Skeletal muscle tissue (tissue), 4 donors: ENCODE results near the gene PCYT2. TPM values are rescaled to one million over a fixed set of nuclear protein-coding genes. Genes with fewer than 3 reads are reported as not detected.

Source experiments
- H3K27ac ChIP-seq: one replicate; pipeline ENCODE4 v1.7.0; 2013; ENCODE audit warnings: mild to moderate bottlenecking, low read depth, low read length, inconsistent platforms
- H3K27me3 ChIP-seq, 3 donors: one replicate each; pipeline ENCODE4 v1.7.0; 2013; ENCODE audit warnings: low read length in 3 of 3; ENCODE audit not compliant: control insufficient read depth in 3 of 3, insufficient read depth in 3 of 3
- H3K36me3 ChIP-seq, 3 donors: one replicate each; pipeline ENCODE4 v1.7.0; 2013; ENCODE audit warnings: low read length in 3 of 3; ENCODE audit not compliant: control insufficient read depth in 3 of 3, insufficient read depth in 3 of 3
- H3K4me1 ChIP-seq, 3 donors: one replicate each; pipeline ENCODE4 v1.7.0; 2013; ENCODE audit warnings: low read length in 3 of 3, mild to moderate bottlenecking in 3 of 3; ENCODE audit not compliant: control insufficient read depth in 3 of 3, insufficient read depth in 3 of 3
- H3K4me3 ChIP-seq, 3 donors: one replicate each; pipeline ENCODE4 v1.7.0; 2013; ENCODE audit warnings: low read length in 3 of 3
- H3K9ac ChIP-seq, 3 donors: one replicate each; pipeline ENCODE4 v1.7.0; 2013; ENCODE audit warnings: low read length in 3 of 3, mild to moderate bottlenecking in 3 of 3, moderate library complexity in 2 of 3, low read depth in 1 of 3
- H3K9me3 ChIP-seq, 3 donors: one replicate each; pipeline ENCODE4 v1.7.0; 2013; ENCODE audit warnings: low read length in 3 of 3; ENCODE audit not compliant: control insufficient read depth in 3 of 3
- total RNA-seq: library from RNA; depleted of rRNA; stranded (reverse); fragments of >200 nt; gene quantifications from one replicate; pipeline ENCODE4 v1.2.3, GENCODE V29; 2014
- donor health status: Osteomylitis.

Gene PCYT2
- total RNA-seq, 1 donor from 2014 or later: 10.4 TPM

GRCh38 chr17:81942167-81942553, 31.0 kb upstream of the PCYT2 start:
- Histone ChIP-seq H3K27ac (peak overlapping the region; percentile 100), H3K9me3 (no peaks in the 10 kb centered on the region), H3K9ac (peak overlapping the region; percentile 80 to 100 (median 84)), H3K4me1 (peaks cover 30 to 52% (median 35%) of the 10 kb centered on the region in 3 donors), H3K4me3 (peak overlapping the region; percentile 31 to 89 (median 69)), H3K27me3 (peaks cover 0 to 6% (median 0%) of the 10 kb centered on the region in 3 donors), H3K36me3 (peaks cover 0 to 17% (median 0%) of the 10 kb centered on the region in 3 donors)

GRCh38 chr17:81941484-81942166, 30.4 kb upstream of the PCYT2 start:
- peaks cover 32 to 51% (median 37%) of the 10 kb centered on the region in 3 donors for H3K4me1 ChIP-seq
- peak overlapping the region; percentile 96 to 100 (median 99) for H3K9ac ChIP-seq
- peak overlapping the region; percentile 100 for H3K27ac ChIP-seq
- no peaks in the 10 kb centered on the region for H3K9me3 ChIP-seq
- H3K27me3 ChIP-seq: peaks cover 0 to 6% (median 0%) of the 10 kb centered on the region in 3 donors
- H3K36me3 ChIP-seq: peaks cover 0 to 17% (median 0%) of the 10 kb centered on the region in 3 donors
- peak overlapping the region; percentile 88 to 90 (median 89) for H3K4me3 ChIP-seq

GRCh38 chr17:81940538-81941483, 29.6 kb upstream of the PCYT2 start:
- peak overlapping the region; percentile 96 to 100 (median 99) for H3K9ac ChIP-seq
- H3K27me3 ChIP-seq: peaks cover 0 to 6% (median 0%) of the 10 kb centered on the region in 3 donors
- H3K9me3 ChIP-seq: no peaks in the 10 kb centered on the region
- H3K36me3 ChIP-seq: peaks cover 0 to 17% (median 0%) of the 10 kb centered on the region in 3 donors
- peaks cover 34 to 54% (median 41%) of the 10 kb centered on the region in 3 donors for H3K4me1 ChIP-seq
- peak overlapping the region; percentile 100 for H3K27ac ChIP-seq
- H3K4me3 ChIP-seq: peak overlapping the region; percentile 88 to 90 (median 89)

GRCh38 chr17:81939881-81940385, 28.7 kb upstream of the PCYT2 start:
- H3K9ac ChIP-seq: peak overlapping the region; percentile 96 to 100 (median 99)
- peaks cover 0 to 6% (median 0%) of the 10 kb centered on the region in 3 donors for H3K27me3 ChIP-seq
- no peaks in the 10 kb centered on the region for H3K9me3 ChIP-seq
- H3K4me3 ChIP-seq: peak overlapping the region; percentile 88 to 90 (median 89)
- peaks cover 34 to 54% (median 41%) of the 10 kb centered on the region in 3 donors for H3K4me1 ChIP-seq
- H3K27ac ChIP-seq: peak overlapping the region; percentile 100
- peaks cover 0 to 17% (median 0%) of the 10 kb centered on the region in 3 donors for H3K36me3 ChIP-seq

GRCh38 chr17:81939218-81939617, 28.0 kb upstream of the PCYT2 start:
- H3K4me3 ChIP-seq: peak overlapping the region; percentile 88 to 90 (median 89)
- peak overlapping the region; percentile 100 for H3K27ac ChIP-seq
- peaks cover 31 to 54% (median 41%) of the 10 kb centered on the region in 3 donors for H3K4me1 ChIP-seq
- peaks cover 0 to 17% (median 0%) of the 10 kb centered on the region in 3 donors for H3K36me3 ChIP-seq
- H3K9me3 ChIP-seq: no peaks in the 10 kb centered on the region
- H3K9ac ChIP-seq: peak overlapping the region; percentile 96 to 100 (median 99)
- H3K27me3 ChIP-seq: peaks cover 0 to 6% (median 0%) of the 10 kb centered on the region in 3 donors

- Histone ChIP-seq H3K27me3 (peaks cover 0 to 3% (median 3%) of the 10 kb centered on the region in 3 donors), H3K4me3 (no peak overlapping the region), H3K4me1 (peaks cover 29 to 41% (median 37%) of the 10 kb centered on the region in 3 donors), H3K36me3 (peaks cover 0 to 21% (median 0%) of the 10 kb centered on the region in 3 donors), H3K9ac (no peak overlapping the region), H3K27ac (no peak overlapping the region), H3K9me3 (no peaks in the 10 kb centered on the region)
Observed at GRCh38 chr17:81935709-81936084, 24.5 kb upstream of the PCYT2 start.

- Histone ChIP-seq H3K4me1 (peaks cover 29 to 34% (median 32%) of the 10 kb centered on the region in 3 donors), H3K9me3 (no peaks in the 10 kb centered on the region), H3K4me3 (no peak overlapping the region), H3K27ac (no peak overlapping the region), H3K36me3 (peaks cover 0 to 17% (median 0%) of the 10 kb centered on the region in 3 donors), H3K27me3 (peaks cover 0 to 3% (median 3%) of the 10 kb centered on the region in 3 donors), H3K9ac (no peak overlapping the region)
Observed at GRCh38 chr17:81934850-81935708, 23.9 kb upstream of the PCYT2 start.

- peaks cover 0 to 10% (median 0%) of the 10 kb centered on the region in 3 donors for H3K36me3 ChIP-seq
- no peaks in the 10 kb centered on the region for H3K9me3 ChIP-seq
- H3K4me3 ChIP-seq: no peak overlapping the region
- H3K27ac ChIP-seq: no peak overlapping the region
- H3K4me1 ChIP-seq: peaks cover 24 to 26% (median 24%) of the 10 kb centered on the region in 3 donors
- H3K27me3 ChIP-seq: peaks cover 0 to 3% (median 3%) of the 10 kb centered on the region in 3 donors
- H3K9ac ChIP-seq: no peak overlapping the region
Observed at GRCh38 chr17:81934098-81934757, 23.0 kb upstream of the PCYT2 start.
